Activated CD8-positive, alpha-beta memory T cell treated with anti-CD3 and anti-CD28 coated beads for 1 hour (primary cell): Measurements from ENCODE around the gene SULT1C2.
"Not testable (repeated sequence)": the region's sequence is repeated elsewhere in the genome, so short reads cannot be mapped to it uniquely, and the experiment has no call there.

ENCODE experiments used
- DNase-seq, 2 donors: peaks; one replicate each; pipeline ENCODE4 v3.0.0-alpha.2; 2020; ENCODE audit warnings: low read depth in 1 of 2; ENCODE audit errors: extremely low read depth in 1 of 2

Gene SULT1C2

DNA sequence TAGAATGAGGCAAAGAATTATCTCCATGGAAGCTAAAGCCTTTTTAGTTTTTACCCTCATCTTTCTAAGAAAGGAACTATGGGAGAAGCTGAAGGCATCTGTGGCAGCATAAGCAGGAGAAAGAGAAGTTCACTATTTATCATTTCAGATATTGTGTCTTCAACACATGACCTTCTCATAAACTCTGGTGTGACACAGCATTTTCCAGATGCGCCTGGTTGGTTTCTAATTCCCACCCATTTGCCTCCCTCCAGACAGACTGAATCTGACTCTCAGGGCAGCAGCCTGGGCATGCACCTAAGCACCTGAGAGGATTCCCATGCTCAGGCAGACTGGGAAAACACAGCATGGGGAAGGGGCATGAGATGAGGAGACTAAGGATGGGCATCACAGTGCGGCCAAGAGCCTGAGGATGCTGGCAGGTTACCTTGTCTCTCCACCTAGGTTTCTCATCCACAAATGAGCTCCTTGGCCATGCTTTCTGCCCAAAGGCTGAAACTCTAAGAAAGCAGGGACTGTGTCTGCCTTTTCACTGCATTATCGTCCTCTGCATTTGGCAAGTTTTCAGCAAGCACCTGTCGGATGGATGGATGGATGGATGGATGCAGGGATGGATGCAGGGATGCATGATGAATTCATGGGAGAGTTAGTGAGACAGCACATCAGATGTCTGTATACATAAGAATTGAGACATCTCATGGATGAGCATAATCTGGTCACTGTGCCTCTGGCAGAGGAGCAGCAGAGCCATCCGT is 60.3 kb downstream of the SULT1C2 start:
- no peak for DNase-seq

GRCh38 chr2:108349571-108349928 is 60.9 kb downstream of the SULT1C2 start:
- DNase-seq: no peak

DNA sequence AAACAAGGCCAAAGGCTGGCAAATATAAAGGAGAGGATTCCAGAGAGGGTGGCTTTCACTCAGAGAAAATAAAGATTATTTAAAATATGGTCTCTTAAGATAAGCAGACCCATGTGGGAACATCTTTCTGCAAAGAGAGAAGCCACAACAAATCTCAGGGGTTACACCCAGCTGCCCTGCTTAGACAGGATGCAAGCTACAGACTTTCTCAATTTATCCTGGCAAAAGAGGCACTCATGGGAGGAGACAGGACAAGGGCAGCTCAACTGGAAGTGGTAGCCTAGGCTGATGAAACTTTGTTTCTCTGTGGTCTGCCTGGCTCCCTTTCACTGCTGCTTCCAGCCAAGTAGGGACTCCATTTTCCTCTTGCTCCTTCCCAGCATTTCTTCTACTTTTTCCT is 63.2 kb downstream of the SULT1C2 start:
- DNase-seq: no peak

GRCh38 chr2:108354136-108354535 is 65.4 kb downstream of the SULT1C2 start:
- no peak for DNase-seq

- DNase-seq: no peak
Measured at GRCh38 chr2:108355906-108356734, 67.4 kb downstream of the SULT1C2 start.

DNA sequence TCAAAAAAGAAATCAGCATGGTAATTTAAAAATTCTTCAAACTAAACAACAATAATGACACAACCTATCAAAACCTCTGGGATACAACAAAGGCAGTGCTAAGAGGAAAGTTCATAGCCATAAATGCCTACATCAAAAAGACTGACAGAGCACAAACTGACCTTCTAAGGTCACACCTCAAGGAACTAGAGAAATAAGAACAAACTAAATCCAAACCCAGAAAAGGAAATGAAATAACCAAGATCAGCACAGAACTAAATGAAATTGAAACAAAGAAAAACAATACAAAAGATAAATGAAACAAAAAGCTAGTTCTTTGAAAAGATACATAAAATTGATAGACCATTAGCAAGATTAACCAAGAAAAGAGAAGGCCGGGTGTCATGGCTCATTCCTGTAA is 70.6 kb downstream of the SULT1C2 start:
- DNase-seq: not testable (repeated sequence)
